PC-3 (cell line): ENCODE results near the gene APOBEC3G. TPM values are rescaled to one million over a fixed set of nuclear protein-coding genes. Genes with fewer than 3 reads are reported as not detected.

Source experiments
- ATAC-seq: fragments of 200-7000 bp; cut with Tn5 transposase; 2 replicates; pipeline ENCODE4 v1.9.1; 2020; ENCODE audit warnings: mild to moderate bottlenecking, moderate library complexity
- BruUV-seq: library from RNA; stranded (reverse); fragments of 400-500 nt; replicated peaks from 2 replicates; lab custom pipeline; 2021; lab: Mats Ljungman, UMichigan
- CTCF ChIA-PET: fragments of 300-600 bp; sonication (Branson Sonifier 250); formaldehyde crosslinking; loops from one replicate; lab custom pipeline; 2022; ENCODE audit warnings: antibody characterized with exemption; lab: Charles Lee
- POLR2A ChIA-PET: fragments of 300-600 bp; sonication (Branson Sonifier 250); formaldehyde crosslinking; loops from one replicate; lab custom pipeline; 2022; ENCODE audit warnings: antibody characterized with exemption; ENCODE audit not compliant: unreplicated experiment; lab: Charles Lee
- DNase-seq: peaks from one replicate; pipeline ENCODE4 v3.0.0-alpha.2; 2015
- H2AFZ ChIP-seq: fragments of 300-600 bp; sonication (generic); 2 replicates; pipeline ENCODE4 v1.6.0; 2016; ENCODE audit warnings: antibody characterized with exemption, low read length
- H3F3A ChIP-seq: fragments of 300-600 bp; sonication (generic); one replicate; pipeline ENCODE4 v1.6.0; 2017; ENCODE audit warnings: antibody characterized with exemption, low read length, control low read depth, mild to moderate bottlenecking; ENCODE audit not compliant: unreplicated experiment
- H3K27ac ChIP-seq: fragments of 300-600 bp; sonication (generic); 2 replicates; pipeline ENCODE4 v1.5.1; 2016; ENCODE audit warnings: mild to moderate bottlenecking, low read length
- H3K27me3 ChIP-seq: fragments of 300-600 bp; sonication (generic); 2 replicates; pipeline ENCODE4 v1.6.1; 2016; ENCODE audit warnings: low read length, mixed read lengths
- H3K36me3 ChIP-seq: fragments of 300-600 bp; sonication (generic); 2 replicates; pipeline ENCODE4 v1.6.1; 2016; ENCODE audit warnings: low read depth, mixed run types, low read length, mixed read lengths
- H3K4me1 ChIP-seq: fragments of 300-600 bp; sonication (generic); 2 replicates; pipeline ENCODE4 v1.5.1; 2016; ENCODE audit warnings: low read length; ENCODE audit not compliant: insufficient read depth
- H3K4me2 ChIP-seq: fragments of 300-600 bp; sonication (generic); 2 replicates; pipeline ENCODE4 v1.6.0; 2016; ENCODE audit warnings: low read length
- H3K4me3 ChIP-seq: fragments of 300-600 bp; sonication (generic); 2 replicates; pipeline ENCODE4 v1.5.1; 2016; ENCODE audit warnings: mild to moderate bottlenecking, low read length, mixed read lengths
- H3K79me2 ChIP-seq: fragments of 300-600 bp; sonication (generic); 2 replicates; pipeline ENCODE4 v1.6.1; 2017; ENCODE audit warnings: low read length, mixed read lengths
- H3K9ac ChIP-seq: fragments of 300-600 bp; sonication (generic); 2 replicates; pipeline ENCODE4 v1.6.0; 2016; ENCODE audit warnings: mild to moderate bottlenecking, low read length
- H3K9me2 ChIP-seq: fragments of 300-600 bp; sonication (generic); replicated peaks from 2 replicates; pipeline ENCODE4 v1.6.1; 2016; ENCODE audit warnings: mixed run types, low read length, mixed read lengths
- H3K9me3 ChIP-seq: fragments of 300-600 bp; sonication (generic); 2 replicates; pipeline ENCODE4 v1.6.1; 2016; ENCODE audit warnings: low read length, mixed read lengths
- H4K20me1 ChIP-seq: fragments of 300-600 bp; sonication (generic); 2 replicates; pipeline ENCODE4 v1.6.1; 2016; ENCODE audit warnings: low read length, mixed read lengths
- EZH2 ChIP-seq: fragments of 300-600 bp; sonication (generic); IDR thresholded peaks from one replicate; pipeline ENCODE4 v1.6.1; 2017; ENCODE audit warnings: antibody characterized with exemption, mild to moderate bottlenecking, low read length; ENCODE audit not compliant: unreplicated experiment
- EZH2phosphoT487 ChIP-seq: fragments of 300-600 bp; sonication (generic); IDR thresholded peaks from 2 replicates; pipeline ENCODE4 v1.6.1; 2018; ENCODE audit warnings: mild to moderate bottlenecking, antibody characterized with exemption, low read length, borderline replicate concordance
- intact Hi-C: fragments of 100-400 bp; cut with micrococcal nuclease; formaldehyde crosslinking; loops from 2 replicates; pipeline ENCODE4 v1.9.0; 2023
- total RNA-seq: library from RNA; depleted of rRNA; stranded (reverse); fragments of >200 nt; gene quantifications from 2 replicates; pipeline ENCODE4 v1.2.3, GENCODE V29; 2014
- TF ChIP-seq, protein P1 (sequence below): fragments of 300-600 bp; sonication (generic); conservative IDR thresholded peaks from 2 replicates; pipeline ENCODE4 v1.5.1; 2017; ENCODE audit warnings: antibody characterized with exemption, low read depth, mild to moderate bottlenecking, low read length

APOBEC3G gene
- total RNA-seq, 1 experiment from 2014 or later: 4.4 TPM

DNA sequence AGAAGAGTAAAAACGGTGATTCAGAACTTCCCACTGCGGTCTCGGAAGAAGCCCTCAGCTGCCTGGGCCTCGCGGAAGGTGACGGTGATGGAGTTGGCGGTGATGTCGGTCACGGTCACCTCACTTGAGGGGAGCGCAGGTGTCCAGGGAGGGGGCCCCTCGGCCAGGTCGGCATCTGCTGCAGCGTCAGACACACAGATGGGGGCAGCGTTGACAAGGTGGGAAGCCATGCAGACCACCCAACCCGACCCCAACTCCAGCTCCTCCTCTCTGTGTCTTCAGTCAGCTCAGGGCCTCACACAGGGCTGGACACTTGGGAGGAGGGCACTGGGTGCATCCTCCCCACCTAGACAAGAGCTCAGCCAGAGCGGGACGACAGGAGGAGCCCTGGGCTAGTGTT, 56.8 kb downstream of the APOBEC3G start:
- Histone ChIP-seq H3K36me3 (no peaks in the 10 kb centered on the region), H3K27ac (no peak overlapping the region), H4K20me1 (no peaks in the 10 kb centered on the region), H3F3A (no peaks in the 10 kb centered on the region), H3K9me3 (no peaks in the 10 kb centered on the region), H3K4me1 (peaks cover 6% of the 10 kb centered on the region; the same call in 1 of the 2 replicates), H3K9me2 (no peaks in the 10 kb centered on the region), H3K27me3 (no peaks in the 10 kb centered on the region), H3K79me2 (no peaks in the 10 kb centered on the region), H3K4me3 (no peak overlapping the region), H2AFZ (no peak overlapping the region), H3K9ac (no peak overlapping the region), H3K4me2 (no peak overlapping the region)
- intact Hi-C loops: no loop called here
- DNase-seq: no peak
- CTCF ChIA-PET: interaction anchor here (0.6 kb wide), 1 partner anchor 127 kb away, joined by 4 read pairs; no protein-coding TSS in a partner anchor
- TF ChIP-seq, protein P1, sequence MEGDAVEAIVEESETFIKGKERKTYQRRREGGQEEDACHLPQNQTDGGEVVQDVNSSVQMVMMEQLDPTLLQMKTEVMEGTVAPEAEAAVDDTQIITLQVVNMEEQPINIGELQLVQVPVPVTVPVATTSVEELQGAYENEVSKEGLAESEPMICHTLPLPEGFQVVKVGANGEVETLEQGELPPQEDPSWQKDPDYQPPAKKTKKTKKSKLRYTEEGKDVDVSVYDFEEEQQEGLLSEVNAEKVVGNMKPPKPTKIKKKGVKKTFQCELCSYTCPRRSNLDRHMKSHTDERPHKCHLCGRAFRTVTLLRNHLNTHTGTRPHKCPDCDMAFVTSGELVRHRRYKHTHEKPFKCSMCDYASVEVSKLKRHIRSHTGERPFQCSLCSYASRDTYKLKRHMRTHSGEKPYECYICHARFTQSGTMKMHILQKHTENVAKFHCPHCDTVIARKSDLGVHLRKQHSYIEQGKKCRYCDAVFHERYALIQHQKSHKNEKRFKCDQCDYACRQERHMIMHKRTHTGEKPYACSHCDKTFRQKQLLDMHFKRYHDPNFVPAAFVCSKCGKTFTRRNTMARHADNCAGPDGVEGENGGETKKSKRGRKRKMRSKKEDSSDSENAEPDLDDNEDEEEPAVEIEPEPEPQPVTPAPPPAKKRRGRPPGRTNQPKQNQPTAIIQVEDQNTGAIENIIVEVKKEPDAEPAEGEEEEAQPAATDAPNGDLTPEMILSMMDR: no peak
- no peak for TF ChIP-seq EZH2phosphoT487
- TF ChIP-seq EZH2: no peak
- POLR2A ChIA-PET: no interaction called here
- BruUV-seq: no TSS peak
- ATAC-seq: no peak

DNA sequence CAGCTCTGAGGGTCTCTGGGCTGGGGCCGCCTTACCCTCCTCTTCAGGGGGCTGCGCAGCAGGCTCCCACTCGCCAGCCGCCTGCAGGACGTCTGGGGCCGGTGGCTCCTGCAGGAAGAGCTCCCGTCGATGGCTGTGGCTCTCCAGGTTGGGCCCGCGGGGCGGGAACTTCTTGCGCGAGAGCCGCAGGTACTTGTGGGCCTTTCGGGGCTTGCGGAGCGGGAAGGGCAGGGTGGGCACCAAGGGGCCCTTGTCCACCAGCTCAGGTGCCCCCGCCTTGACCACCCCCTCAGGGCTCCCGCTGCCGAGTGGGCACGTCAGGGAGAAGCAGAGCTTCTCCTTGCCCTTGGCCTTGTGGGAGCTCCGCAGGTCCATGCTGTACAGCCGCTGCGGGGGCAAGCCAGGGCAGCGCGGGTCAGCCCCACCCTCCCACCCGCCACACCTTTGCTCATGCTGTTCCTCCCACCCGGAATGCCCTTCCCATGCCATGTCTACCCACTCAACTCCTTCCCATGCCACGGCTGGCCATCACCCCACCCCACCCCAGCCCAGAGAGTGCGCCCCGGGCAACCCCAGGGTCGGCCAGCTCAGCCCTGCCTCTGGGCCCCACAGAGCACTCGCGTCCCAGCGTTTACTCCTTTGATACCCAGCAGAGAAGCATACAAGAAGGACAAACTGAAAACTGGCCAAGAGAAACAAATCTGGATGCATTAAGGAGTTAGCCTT, 57.5 kb downstream of the APOBEC3G start:
- no peak overlapping the region for H3K9ac ChIP-seq
- intact Hi-C loops: no loop called here

DNA sequence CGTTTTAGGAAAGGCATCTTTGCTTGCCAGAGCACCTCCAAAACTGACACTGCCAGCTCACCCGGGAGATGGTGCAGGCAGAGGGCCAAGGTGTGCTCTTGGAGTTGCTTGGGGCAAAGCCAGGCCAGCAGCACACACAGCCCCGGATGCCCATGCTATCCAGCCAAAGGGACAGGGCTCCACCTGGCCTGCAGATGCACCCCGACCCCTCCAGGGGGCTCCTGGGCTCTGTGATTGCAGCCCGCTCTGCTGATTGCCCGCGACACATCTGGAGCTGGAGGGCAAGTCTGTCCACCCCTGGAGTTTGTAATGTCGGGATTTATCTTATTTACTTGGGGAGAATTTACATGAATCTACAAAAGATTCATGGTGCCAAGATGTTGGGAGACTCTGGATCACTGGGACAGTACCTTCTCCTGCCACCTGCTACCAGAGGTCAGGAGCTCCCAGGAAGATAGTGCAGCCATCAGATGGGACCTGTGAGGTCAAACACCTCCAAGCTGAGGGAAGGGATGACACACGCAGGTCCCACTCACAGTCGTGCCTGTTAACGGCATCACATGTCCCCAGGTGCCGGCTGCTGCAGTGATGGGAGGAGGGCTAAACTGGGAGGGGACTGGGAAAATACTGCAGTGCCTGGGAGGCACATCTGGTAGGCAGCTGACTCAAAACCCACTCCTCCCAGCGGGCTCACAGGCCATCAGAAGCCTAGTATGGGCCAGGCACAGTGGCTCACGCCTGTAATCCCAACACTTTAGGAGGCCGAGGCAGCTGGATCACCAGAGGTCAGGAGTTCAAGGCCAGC, 58.2 kb downstream of the APOBEC3G start:
- Histone ChIP-seq H3K36me3 (no peaks in the 10 kb centered on the region), H3K4me2 (no peak overlapping the region), H4K20me1 (no peaks in the 10 kb centered on the region), H3K79me2 (no peaks in the 10 kb centered on the region), H3F3A (no peaks in the 10 kb centered on the region), H3K4me3 (no peak overlapping the region), H2AFZ (no peak overlapping the region), H3K27me3 (no peaks in the 10 kb centered on the region), H3K9me3 (no peaks in the 10 kb centered on the region), H3K27ac (no peak overlapping the region), H3K9ac (no peak overlapping the region), H3K4me1 (peaks cover 6% of the 10 kb centered on the region; the same call in 1 of the 2 replicates), H3K9me2 (no peaks in the 10 kb centered on the region)
- BruUV-seq: no TSS peak
- TF ChIP-seq, protein P1: peak; percentile 71
- TF ChIP-seq EZH2phosphoT487 (no peak), EZH2 (no peak)
- ATAC-seq: peak; percentile 96
- intact Hi-C loops: no loop called here
- POLR2A ChIA-PET: no interaction called here
- CTCF ChIA-PET: interaction anchor here (0.6 to 1.0 kb wide), 3 partner anchors 11 to 187 kb away, joined by 3 to 6 read pairs (median 4); no protein-coding TSS in a partner anchor
- DNase-seq: peak; percentile 72

More for the DNA sequence above, 57.5 kb downstream of the APOBEC3G start:
- TF ChIP-seq EZH2: no peak
- H3K4me3 ChIP-seq: no peak overlapping the region
- no peaks in the 10 kb centered on the region for H3F3A ChIP-seq
- H3K9me3 ChIP-seq: no peaks in the 10 kb centered on the region
- H4K20me1 ChIP-seq: no peaks in the 10 kb centered on the region
- H3K4me1 ChIP-seq: peaks cover 6% of the 10 kb centered on the region; the same call in 1 of the 2 replicates
- ATAC-seq (no peak), DNase-seq (no peak)
- no peak overlapping the region for H3K27ac ChIP-seq
- H3K27me3 ChIP-seq: no peaks in the 10 kb centered on the region
- ChIA-PET POLR2A (no interaction called here), CTCF (interaction anchor here (0.6 to 1.0 kb wide), 2 partner anchors 127 to 177 kb away, joined by 3 to 4 read pairs; no protein-coding TSS in a partner anchor)
- H3K9me2 ChIP-seq: no peaks in the 10 kb centered on the region
- H3K36me3 ChIP-seq: no peaks in the 10 kb centered on the region
- no TSS peak for BruUV-seq
- H3K4me2 ChIP-seq: no peak overlapping the region
- no peak overlapping the region for H2AFZ ChIP-seq
- no peaks in the 10 kb centered on the region for H3K79me2 ChIP-seq
